A549 (cell line): ENCODE data around the gene DSC2.

ENCODE experiments used
- MAZ ChIP-seq: fragments of 150-350 bp; IDR thresholded peaks from 2 replicates; pipeline ENCODE4 v1.6.1; 2014; ENCODE audit warnings: antibody characterized with exemption, low read depth, low read length, borderline replicate concordance
- POLR2A ChIP-seq: IDR thresholded peaks from 2 replicates; pipeline ENCODE4 v1.6.1; 2012; ENCODE audit warnings: mild to moderate bottlenecking, low read length
- POLR2AphosphoS2 ChIP-seq: conservative IDR thresholded peaks from 2 replicates; pipeline ENCODE4 v1.6.1; 2012; ENCODE audit warnings: low read length, improper control_type of control experiment, inconsistent platforms
- SREBF2 ChIP-seq: fragments of 450-650 bp; IDR thresholded peaks from 2 replicates; pipeline ENCODE4 v1.6.1; 2014; ENCODE audit warnings: mild to moderate bottlenecking, moderate library complexity
- TF ChIP-seq, protein P1 (sequence below): fragments of >200 bp; sonication (Bioruptor Twin); formaldehyde crosslinking; IDR thresholded peaks from 3 replicates; pipeline ENCODE4 v1.5.1; 2016

GRCh38 chr18:31100436-31101182 is 1.6 kb downstream of the DSC2 start:
- TF ChIP-seq, protein P1, sequence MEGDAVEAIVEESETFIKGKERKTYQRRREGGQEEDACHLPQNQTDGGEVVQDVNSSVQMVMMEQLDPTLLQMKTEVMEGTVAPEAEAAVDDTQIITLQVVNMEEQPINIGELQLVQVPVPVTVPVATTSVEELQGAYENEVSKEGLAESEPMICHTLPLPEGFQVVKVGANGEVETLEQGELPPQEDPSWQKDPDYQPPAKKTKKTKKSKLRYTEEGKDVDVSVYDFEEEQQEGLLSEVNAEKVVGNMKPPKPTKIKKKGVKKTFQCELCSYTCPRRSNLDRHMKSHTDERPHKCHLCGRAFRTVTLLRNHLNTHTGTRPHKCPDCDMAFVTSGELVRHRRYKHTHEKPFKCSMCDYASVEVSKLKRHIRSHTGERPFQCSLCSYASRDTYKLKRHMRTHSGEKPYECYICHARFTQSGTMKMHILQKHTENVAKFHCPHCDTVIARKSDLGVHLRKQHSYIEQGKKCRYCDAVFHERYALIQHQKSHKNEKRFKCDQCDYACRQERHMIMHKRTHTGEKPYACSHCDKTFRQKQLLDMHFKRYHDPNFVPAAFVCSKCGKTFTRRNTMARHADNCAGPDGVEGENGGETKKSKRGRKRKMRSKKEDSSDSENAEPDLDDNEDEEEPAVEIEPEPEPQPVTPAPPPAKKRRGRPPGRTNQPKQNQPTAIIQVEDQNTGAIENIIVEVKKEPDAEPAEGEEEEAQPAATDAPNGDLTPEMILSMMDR: no peak
- no peak for TF ChIP-seq MAZ
- TF ChIP-seq POLR2AphosphoS2: no peak
- no peak for TF ChIP-seq SREBF2
- no peak for TF ChIP-seq POLR2A
